HEK293T (cell line): Measurements from ENCODE around the gene CLEC17A.

Source experiments
- ARNT ChIP-seq: fragments of 450-650 bp; IDR thresholded peaks from 2 replicates; pipeline ENCODE4 v1.6.1; 2017; ENCODE audit warnings: mild to moderate bottlenecking
- CTBP1 ChIP-seq: fragments of 450-650 bp; IDR thresholded peaks from 2 replicates; pipeline ENCODE4 v1.6.1; 2016; ENCODE audit warnings: borderline replicate concordance
- ELF4 ChIP-seq: fragments of 450-650 bp; IDR thresholded peaks from 2 replicates; pipeline ENCODE4 v1.6.1; 2017; ENCODE audit warnings: antibody characterized with exemption
- FOXA1 ChIP-seq: fragments of 450-650 bp; IDR thresholded peaks from 2 replicates; pipeline ENCODE4 v1.6.1; 2016; ENCODE audit warnings: mild to moderate bottlenecking
- FOXM1 ChIP-seq: fragments of 450-650 bp; IDR thresholded peaks from 2 replicates; pipeline ENCODE4 v1.6.1; 2017; ENCODE audit warnings: mild to moderate bottlenecking, borderline replicate concordance
- HDGF ChIP-seq: fragments of 450-650 bp; IDR thresholded peaks from 2 replicates; pipeline ENCODE4 v1.6.1; 2017; ENCODE audit warnings: antibody characterized with exemption, borderline replicate concordance
- NFRKB ChIP-seq: fragments of 450-650 bp; IDR thresholded peaks from 2 replicates; pipeline ENCODE4 v1.6.1; 2016; ENCODE audit warnings: mild to moderate bottlenecking, moderate library complexity
- SUZ12 ChIP-seq: fragments of 450-650 bp; IDR thresholded peaks from 2 replicates; pipeline ENCODE4 v1.6.1; 2016; ENCODE audit warnings: mild to moderate bottlenecking
- TARDBP ChIP-seq: fragments of 450-650 bp; IDR thresholded peaks from 2 replicates; pipeline ENCODE4 v1.6.1; 2016
- ZNF384 ChIP-seq: fragments of 450-650 bp; IDR thresholded peaks from 2 replicates; pipeline ENCODE4 v1.6.1; 2016
- TF ChIP-seq, protein P1 (sequence below): fragments of 450-650 bp; IDR thresholded peaks from 2 replicates; pipeline ENCODE4 v1.6.1; 2016

DNA sequence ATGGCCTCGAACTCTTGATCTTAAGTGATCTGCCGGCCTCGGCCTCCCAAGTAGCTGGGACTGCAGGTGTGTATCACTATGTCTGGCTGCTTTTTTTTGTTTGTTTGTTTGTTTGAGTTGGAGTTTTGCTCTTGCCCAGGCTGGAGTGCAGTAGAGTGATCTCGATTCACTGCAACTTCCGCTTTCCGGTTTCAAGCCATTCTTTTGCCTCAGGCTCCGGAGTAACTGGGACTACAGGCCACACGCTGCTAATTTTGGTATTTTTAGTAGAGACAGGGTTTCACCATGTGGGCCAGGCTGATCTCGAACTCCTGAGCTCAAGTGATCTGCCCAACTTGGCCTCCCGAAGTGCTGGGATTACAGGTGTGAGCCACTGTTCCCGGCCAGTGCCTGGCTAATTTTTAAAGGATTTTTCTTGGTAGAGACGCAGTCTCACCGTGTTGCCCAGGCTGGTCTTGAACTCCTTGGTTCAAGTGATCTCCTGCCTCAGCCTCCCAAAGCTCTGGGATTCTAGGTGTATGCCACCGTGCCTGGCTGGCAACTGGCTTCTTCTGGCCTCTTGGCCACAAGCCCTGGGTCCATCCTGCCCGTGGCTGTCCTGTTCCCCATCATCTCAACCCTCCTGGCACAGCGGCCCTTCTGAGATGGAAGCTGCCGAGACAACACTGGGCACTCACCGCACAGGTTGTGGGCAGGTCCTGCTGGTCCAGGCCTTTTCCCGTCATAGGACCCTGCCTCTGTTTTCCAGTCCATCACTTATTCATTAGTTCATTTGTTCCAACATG is 42.0 kb upstream of the CLEC17A start:
- TF ChIP-seq ELF4, result no peak
- no peak for TF ChIP-seq FOXM1
- TF ChIP-seq, protein P1, sequence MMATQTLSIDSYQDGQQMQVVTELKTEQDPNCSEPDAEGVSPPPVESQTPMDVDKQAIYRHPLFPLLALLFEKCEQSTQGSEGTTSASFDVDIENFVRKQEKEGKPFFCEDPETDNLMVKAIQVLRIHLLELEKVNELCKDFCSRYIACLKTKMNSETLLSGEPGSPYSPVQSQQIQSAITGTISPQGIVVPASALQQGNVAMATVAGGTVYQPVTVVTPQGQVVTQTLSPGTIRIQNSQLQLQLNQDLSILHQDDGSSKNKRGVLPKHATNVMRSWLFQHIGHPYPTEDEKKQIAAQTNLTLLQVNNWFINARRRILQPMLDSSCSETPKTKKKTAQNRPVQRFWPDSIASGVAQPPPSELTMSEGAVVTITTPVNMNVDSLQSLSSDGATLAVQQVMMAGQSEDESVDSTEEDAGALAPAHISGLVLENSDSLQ, result no peak
- TF ChIP-seq FOXA1, result no peak
- TF ChIP-seq HDGF, result no peak
- TF ChIP-seq ZNF384, result no peak
- TF ChIP-seq SUZ12, result no peak
- TF ChIP-seq ARNT, result no peak
- TF ChIP-seq TARDBP, result no peak
- no peak for TF ChIP-seq NFRKB
- no peak for TF ChIP-seq CTBP1
